K562 (cell line): Measurements from ENCODE around the gene GJA9. TPM values are rescaled to one million over a fixed set of nuclear protein-coding genes. Genes with fewer than 3 reads are reported as not detected.

Experiments
- BCL6 ChIP-seq: fragments of 250-450 bp; sonication (Bioruptor Pico); IDR thresholded peaks from 2 replicates; pipeline ENCODE4 v1.4.0; 2020
- C11orf30 ChIP-seq: fragments of 450-650 bp; IDR thresholded peaks from 2 replicates; pipeline ENCODE4 v1.6.1; 2016; ENCODE audit warnings: low read depth, mild to moderate bottlenecking
- EP300 ChIP-seq: IDR thresholded peaks from 2 replicates; pipeline ENCODE4 v1.6.1; 2012; ENCODE audit warnings: low read length, improper control_type of control experiment
- FOXP4 ChIP-seq: sonication (generic); formaldehyde crosslinking; IDR thresholded peaks from 2 replicates; pipeline ENCODE4 v1.8.0; 2022; ENCODE audit warnings: mild to moderate bottlenecking, missing genetic modification reagents, borderline replicate concordance
- ID3 ChIP-seq, 2 experiments: fragments of 250-450 bp in 1 of 2; fragments of 450-650 bp in 1 of 2; sonication (Bioruptor Pico) in 1 of 2; IDR thresholded peaks; 2 replicates each; pipeline versions ENCODE4 v1.6.1 to v1.8.0; 2016 to 2021; ENCODE audit warnings: mild to moderate bottlenecking in 2 of 2, moderate library complexity in 2 of 2, missing compliant biosample characterization in 1 of 2, missing genetic modification characterization in 1 of 2
- ILF3 ChIP-seq: fragments of 450-650 bp; IDR thresholded peaks from 2 replicates; pipeline ENCODE4 v1.6.1; 2018; ENCODE audit warnings: antibody characterized with exemption, mild to moderate bottlenecking, moderate library complexity, borderline replicate concordance
- JUN ChIP-seq, 2 experiments: sonication (generic) in 1 of 2; formaldehyde crosslinking in 1 of 2; IDR thresholded peaks; 2 replicates each; pipeline versions ENCODE4 v1.6.1 to v1.8.0; 2012 to 2022; ENCODE audit warnings: borderline replicate concordance in 2 of 2, mild to moderate bottlenecking in 2 of 2, improper control_type of control experiment in 1 of 2, low read depth in 1 of 2, low read length in 1 of 2, missing genetic modification reagents in 1 of 2
- PHF21A ChIP-seq: fragments of 450-650 bp; IDR thresholded peaks from 2 replicates; pipeline ENCODE4 v1.6.1; 2017; ENCODE audit warnings: low read depth, borderline replicate concordance
- POLR2A ChIP-seq: fragments of 450-650 bp; conservative IDR thresholded peaks from 2 replicates; pipeline ENCODE4 v1.6.1; 2016
- TRIM24 ChIP-seq, 2 experiments: fragments of 450-650 bp; IDR thresholded peaks; 2 replicates each; pipeline ENCODE4 v1.6.1; 2016
- ZKSCAN1 ChIP-seq: fragments of 150-350 bp; IDR thresholded peaks from 2 replicates; pipeline ENCODE4 v1.6.1; 2016; ENCODE audit warnings: low read depth, low read length
- ZNF253 ChIP-seq: fragments of 250-450 bp; sonication (Bioruptor Pico); conservative IDR thresholded peaks from 2 replicates; pipeline ENCODE4 v1.6.1; 2021; ENCODE audit warnings: mild to moderate bottlenecking
- ZNF592 ChIP-seq: fragments of 450-650 bp; IDR thresholded peaks from 2 replicates; pipeline ENCODE4 v1.6.1; 2017; ENCODE audit warnings: antibody characterized with exemption, mild to moderate bottlenecking
- polyA plus RNA-seq, 8 experiments: library from polyadenylated mRNA; depleted of rRNA in 4 of 8; stranded (reverse) in 5 of 8; unstranded in 3 of 8; fragments of >200 nt; fragmentation: Nextera tagmentation in 2 of 8; fragmentation: Illumina TruSeq in 1 of 8; extraction: Ambion mirVana in 2 of 8; extraction: Trizol in 1 of 8; gene quantifications; 2 replicates each; pipeline versions ENCODE4 v1.2.1 to v1.2.3, GENCODE V29; 2011 to 2014; ENCODE audit warnings: inconsistent platforms in 1 of 8, missing spikeins in 1 of 8
- total RNA-seq, 7 experiments: library from RNA; depleted of rRNA in 6 of 7; stranded (reverse); fragments of >200 nt in 6 of 7; fragmentation: Illumina TruSeq in 2 of 7; extraction: Trizol in 2 of 7; gene quantifications; 2 replicates each; pipeline versions ENCODE4 v1.2.1 to v1.2.3, GENCODE V29; 2011 to 2021; ENCODE audit warnings: low replicate concordance in 1 of 7

The GJA9 gene
- total and polyA plus RNA-seq, 9 of the 15 experiments (the other 6 are each of a cell fraction or from before 2014, with no cell fraction given) = not detected

GRCh38 chr1:38905985-38906384 is 24.6 kb upstream of the GJA9 start (continued):
- no peak for TF ChIP-seq JUN (IDR thresholded peaks at IDR 0.05; ENCODE audit: borderline replicate concordance, low read depth, low read length)
- no peak for TF ChIP-seq JUN (CRISPR knock-in tag; IDR thresholded peaks at IDR 0.05; ENCODE audit: borderline replicate concordance)
- no peak for TF ChIP-seq EP300
- no peak for TF ChIP-seq POLR2A
- no peak for TF ChIP-seq FOXP4 (CRISPR knock-in tag)
- no peak for TF ChIP-seq ZKSCAN1
- peak in 1 of 2 experiments; percentile 44; a peak in 1 of 4 replicates for TF ChIP-seq TRIM24 (IDR thresholded peaks at IDR 0.05)
- no peak for TF ChIP-seq PHF21A
- no peak for TF ChIP-seq ZNF592
- TF ChIP-seq ID3 (CRISPR knock-in tag; IDR thresholded peaks at IDR 0.05) = no peak
- no peak for TF ChIP-seq ID3 (tag; IDR thresholded peaks at IDR 0.05)
- TF ChIP-seq ILF3 = no peak
- no peak for TF ChIP-seq ZNF253 (CRISPR knock-in tag)
- TF ChIP-seq BCL6 (CRISPR knock-in tag) = no peak
- TF ChIP-seq C11orf30 = no peak
